Renal cortex interstitium (tissue), 11 donors: Measurements from ENCODE around the gene CCDC134. TPM values are rescaled to one million over a fixed set of nuclear protein-coding genes. Genes with fewer than 3 reads are reported as not detected.
A peak's percentile ranks its signal among the peaks of the same experiment; 100 is the strongest.

Source experiments
- DNase-seq, 11 donors: peaks; one replicate each; pipeline ENCODE4 v3.0.0-alpha.2; 2013; ENCODE audit warnings: low read depth in 9 of 11, low spot score in 4 of 11; ENCODE audit errors: extremely low read depth in 1 of 11
- polyA plus RNA-seq, 3 donors: library from polyadenylated mRNA; unstranded; fragments of 120-200 nt; gene quantifications; one replicate each; pipeline ENCODE4 v1.2.1, GENCODE V29; 2013; ENCODE audit not compliant: insufficient read length in 3 of 3

The CCDC134 gene
- polyA plus RNA-seq, 3 donors: 7.0 to 11.2 (median 9.1) TPM

DNA sequence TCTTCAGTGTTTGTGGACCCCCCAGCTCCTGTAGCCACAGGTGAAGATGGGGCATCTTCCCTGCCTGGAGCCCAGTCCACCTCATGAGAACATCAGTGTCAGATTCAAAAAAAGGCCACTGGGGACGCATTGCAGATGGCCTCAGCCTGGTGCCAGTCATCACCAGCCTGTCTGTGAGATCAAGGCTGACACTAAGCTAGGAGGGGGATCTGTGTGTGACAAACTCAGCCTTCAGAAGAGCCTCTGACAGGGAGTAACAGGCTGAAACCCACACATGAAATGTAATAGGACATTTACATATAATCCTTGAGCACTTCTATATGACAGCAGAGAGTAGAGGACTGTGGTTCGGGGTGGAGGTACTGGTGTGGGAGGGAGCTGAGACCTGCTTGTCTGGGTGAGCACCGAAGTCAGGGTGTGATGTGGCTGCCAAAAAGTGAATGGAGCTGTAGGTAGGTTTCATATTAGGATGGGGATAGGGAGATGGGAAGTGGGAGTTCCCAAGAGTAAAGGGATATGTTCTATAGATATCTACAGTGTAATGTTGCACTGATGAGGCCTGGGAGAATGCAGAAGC is 20.5 kb upstream of the CCDC134 start:
- no peak for DNase-seq

DNA sequence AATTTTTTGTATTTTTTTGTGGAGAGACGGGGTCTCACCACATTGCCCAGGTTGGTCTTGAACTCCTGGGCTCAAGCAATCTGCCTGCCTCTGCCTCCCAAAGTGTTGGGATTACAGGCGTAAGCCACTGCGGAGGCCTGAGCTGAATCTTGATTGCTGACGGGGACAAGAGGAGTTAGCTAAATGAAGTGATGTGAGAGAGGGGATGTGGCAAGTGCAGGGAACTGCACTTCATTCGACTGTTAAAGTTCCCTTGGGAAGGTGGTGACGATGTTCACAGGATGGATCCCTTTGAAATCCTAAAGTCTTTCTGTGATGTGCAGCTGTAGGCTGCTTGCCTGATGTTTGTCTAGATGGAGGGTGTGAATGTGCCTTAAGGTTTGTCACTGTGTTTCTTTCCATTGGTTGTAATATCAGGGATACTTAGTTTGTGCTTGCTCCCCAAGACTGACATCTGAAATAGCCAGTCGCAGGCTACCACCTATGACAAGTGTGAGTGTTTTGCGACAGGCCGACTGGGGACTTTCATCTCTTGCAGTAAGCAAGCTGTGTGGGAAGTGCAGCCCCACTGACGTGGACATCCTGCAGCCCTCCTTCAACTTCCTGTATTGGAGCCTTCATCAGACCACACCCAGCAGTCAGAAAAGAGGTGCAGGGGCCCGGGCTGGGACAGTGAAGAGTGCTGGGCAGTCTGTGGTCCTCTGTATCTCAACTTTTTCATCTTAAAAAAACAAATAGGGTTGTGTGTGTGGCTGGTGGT is 19.6 kb upstream of the CCDC134 start:
- DNase-seq: peak in 3 of 11 donors; percentile 25 to 53 (median 28)

DNA sequence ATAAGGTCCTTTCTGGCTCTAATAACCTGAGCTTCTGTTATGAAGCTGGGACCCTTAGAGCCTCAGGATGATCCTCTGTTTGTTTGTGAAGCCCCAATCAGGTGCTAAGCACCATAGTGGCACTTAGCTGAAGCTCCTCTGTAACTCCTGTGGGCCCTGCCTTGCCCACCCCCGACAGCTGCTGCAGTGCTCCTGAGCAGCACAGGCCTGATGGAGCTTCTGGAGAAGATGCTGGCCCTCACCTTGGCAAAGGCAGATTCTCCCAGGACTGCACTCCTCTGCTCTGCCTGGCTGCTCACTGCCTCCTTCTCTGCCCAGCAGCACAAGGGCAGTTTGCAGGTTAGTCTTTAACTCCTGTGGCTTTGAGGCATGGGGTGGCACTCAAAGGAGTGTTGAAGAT is 19.0 kb upstream of the CCDC134 start:
- DNase-seq: no peak

DNA sequence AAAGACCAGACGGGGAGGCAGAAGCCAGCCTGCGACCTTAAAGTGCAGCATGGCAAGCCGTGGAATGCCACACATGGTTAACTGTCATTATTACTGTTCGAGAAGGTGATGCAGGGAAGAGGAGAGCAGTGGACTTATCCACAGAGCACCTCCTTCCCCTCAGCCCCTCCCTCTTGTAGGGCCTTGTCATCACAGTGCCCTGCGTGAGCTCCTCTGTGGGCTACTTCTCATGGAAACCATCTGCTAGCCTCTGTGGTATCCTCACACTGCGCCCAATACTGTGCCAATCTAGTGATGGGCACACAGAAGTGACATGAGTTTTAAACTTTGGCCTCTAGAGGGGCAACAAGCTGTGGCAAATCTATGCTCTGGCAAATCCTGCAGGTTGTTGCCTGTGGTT is 18.2 kb upstream of the CCDC134 start:
- DNase-seq: no peak

DNA sequence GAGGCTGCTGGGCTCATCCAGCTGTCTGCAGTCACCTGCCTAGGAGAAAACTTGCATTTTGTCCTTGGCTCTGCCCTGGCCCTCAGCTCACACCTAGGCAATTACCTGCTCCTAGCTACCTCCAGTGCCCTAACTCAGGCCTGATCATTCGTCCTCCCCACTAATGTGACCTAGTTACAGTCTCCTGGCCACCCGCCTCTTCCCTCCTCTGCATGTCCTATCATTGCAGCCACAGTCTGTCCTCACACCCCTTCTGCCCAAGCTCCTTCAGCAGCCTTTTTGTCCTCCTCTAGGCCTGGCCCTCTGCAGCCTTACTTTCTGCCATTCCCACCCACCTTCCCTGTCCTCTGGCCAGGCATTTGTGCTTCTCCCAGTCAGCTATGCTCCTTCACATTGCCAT is 17.7 kb upstream of the CCDC134 start:
- DNase-seq: no peak

DNA sequence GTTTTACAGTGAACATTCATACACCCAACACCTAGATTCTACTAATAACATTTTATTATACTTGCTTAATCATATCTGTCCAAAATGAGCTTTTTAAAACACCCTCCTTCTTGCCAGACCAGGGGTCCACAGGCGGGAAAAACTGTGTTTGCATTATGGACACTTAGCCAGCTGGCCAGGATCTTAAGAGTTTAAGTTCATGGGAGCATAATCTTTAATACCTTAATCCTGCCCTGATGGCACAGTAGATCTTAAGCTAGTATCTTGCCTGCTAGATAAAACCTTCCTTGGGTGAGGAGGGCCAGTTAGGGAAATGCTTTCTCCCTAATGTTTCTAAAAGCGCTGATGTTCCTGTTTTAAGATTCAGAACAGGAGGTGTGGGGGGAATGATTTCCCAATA is 13.1 kb upstream of the CCDC134 start:
- DNase-seq: no peak

DNA sequence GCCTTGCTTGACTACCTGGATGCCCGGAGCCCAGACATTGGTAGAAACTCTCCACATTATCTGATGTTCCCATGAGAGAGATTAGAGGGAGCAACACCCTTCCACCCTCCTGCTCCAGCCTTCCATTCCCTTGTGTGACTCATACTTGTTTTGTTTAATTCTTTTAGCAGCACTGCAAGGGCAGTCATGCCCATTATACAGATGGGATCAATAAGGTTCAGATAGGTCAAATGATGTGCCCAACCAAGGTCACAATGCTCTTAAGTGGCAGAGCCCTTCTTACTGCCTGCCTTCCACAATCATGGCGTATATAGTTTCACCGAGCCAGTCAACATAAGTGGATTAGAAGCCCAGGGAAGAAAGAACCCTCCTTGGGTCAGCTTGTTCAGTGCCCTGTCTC is 6.6 kb upstream of the CCDC134 start:
- no peak for DNase-seq

DNA sequence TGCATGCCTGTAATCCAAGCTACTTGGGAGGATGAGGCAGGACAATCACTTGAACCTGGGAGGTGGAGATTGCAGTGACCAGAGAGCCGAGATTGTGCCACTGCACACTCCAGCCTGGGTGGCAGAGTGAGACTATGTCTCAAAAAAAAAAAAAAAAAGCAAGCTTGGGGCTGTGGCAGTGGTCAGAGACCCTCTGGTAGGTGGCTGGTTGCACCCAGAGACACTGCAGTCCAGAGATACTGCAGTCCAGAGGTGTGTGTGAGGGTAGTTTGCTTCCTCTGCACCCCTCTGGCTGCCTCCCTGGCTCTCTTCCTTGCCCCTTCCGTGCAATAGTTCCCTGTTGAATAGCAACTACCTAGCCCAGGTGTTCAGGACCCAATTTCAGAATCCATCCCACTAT is 1.7 kb upstream of the CCDC134 start:
- DNase-seq: no peak

DNA sequence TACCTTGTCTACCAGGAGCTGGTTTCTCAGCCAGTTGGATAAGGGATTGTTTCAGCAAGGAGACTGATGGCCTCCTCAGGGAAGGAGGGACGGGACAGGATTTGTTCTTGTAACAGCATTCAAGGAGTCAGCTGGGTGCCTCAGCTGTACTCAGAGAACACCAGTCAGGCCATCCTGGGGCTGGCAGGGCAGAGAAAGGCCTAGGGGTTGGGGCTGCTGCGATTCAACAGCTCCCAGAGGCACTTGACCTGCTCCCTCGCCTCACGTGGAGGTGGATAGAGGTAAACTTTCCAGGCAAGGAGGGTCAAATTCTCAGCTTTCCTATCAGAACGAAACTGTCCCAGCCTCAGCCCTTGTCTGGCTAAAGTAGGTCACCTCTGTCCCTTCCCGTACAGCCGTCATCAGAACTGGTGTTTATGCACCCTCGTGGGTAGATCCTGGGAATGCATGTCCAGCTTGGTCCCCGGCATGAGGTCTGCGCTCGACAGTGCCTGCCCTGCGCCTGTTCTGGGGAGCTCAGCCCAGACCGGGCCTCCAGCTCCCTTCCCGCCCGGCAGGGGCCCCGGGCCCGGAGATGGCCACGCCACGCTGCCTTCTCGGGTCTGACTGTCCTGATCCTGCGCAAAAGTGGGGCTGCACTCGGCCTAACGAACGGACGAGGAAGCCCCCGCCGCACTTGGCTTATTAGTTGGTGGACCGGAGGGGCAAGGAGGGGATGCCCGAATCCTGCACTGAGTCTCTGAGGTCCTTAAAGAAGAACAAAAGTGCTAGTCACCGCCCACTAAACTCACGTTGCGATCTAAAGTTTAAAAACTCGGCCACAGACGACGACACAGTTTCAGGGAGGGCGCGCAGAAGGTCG is 762 bp upstream of the CCDC134 start:
- peak in 8 of 11 donors; percentile 15 to 53 (median 23) for DNase-seq

DNA sequence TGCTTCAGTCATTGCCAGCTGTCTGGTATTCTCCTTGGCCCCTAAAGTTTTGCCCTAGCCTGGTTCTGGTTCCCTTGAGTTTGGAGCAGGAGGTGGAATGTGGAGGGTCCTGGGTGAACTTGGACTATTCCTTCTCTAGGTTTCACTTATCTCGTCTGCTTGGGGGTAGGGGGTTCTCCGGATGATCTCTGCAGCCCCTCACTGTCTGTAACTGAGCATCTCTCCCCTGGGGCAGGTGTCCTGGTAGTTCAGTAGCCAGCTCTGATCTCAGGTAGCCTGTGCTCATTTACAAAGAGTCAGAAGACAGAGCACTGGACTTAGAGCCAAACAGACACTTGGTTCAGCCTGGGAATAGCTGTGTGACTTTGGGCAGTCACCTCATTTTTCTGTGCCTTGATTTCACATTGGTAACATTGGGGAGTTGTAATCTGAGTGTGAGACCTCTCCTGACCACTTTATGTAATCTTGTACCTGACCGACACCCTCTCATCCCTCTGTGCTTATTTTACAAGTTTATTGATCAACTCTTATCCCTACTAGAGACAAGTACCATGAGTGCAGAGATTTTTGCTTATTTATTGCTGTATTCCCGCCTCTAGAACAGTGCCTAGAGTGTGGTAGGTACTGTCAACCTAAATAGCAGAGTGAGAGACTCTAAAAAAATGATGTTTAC is 804 bp downstream of the CCDC134 start:
- no peak for DNase-seq

DNA sequence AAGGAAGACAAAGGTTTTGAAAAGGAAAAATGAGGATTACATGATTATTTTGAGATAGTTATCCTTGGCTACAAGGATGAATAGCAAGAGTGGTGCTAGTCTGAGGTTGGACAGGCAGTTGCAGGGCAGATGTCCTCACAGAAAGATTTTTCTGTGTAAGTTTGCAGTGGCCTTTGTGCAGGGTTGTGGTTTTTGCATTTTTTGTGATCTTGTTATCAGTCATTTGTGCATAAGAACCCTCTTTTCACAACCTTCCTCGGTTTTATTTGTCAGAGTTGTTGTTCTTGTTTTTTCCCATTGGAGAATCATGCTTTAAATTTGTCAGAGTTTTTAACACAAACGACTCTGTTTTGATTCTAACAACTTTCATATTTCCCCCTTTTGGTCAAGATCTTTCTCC is 1.4 kb downstream of the CCDC134 start:
- no peak for DNase-seq

DNA sequence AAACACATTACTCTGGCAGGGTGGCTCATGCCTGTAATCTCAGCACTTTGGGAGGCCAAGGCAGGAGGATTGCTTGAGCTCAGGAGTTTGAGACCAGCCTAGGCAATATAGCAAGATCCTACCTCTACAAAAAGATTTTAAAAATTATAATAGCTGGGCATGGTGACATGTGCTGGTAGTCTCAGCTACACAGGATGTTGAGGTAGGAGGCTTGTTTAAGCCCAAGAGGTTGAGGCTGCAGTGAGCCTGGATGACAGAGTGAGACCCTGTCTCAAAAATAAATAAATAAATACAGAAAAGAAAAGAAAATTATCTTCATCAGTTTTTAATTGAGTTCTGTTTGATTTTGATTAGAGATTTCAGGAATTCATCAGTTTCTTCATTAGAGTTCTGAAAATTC is 5.2 kb downstream of the CCDC134 start:
- DNase-seq: no peak

DNA sequence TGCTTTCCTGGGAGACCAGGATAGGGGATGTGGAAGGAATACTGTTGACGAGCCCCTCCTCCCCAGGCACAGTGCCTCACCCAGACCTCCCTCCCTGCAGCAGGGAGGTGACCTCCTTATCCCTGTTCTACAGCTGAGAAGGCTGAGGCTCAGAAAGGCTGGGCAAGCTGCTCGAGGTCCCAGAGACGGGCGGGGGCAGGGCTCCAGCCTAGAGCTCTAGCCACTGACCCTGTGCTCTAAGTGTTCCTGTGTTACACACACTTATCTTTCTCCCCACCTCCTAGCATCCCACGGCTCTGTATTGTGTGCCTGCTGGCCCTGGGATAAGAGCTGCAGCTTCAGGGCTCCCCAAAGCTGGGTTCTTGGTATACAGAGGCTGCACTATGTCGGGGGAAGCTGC is 7.9 kb downstream of the CCDC134 start:
- no peak for DNase-seq

DNA sequence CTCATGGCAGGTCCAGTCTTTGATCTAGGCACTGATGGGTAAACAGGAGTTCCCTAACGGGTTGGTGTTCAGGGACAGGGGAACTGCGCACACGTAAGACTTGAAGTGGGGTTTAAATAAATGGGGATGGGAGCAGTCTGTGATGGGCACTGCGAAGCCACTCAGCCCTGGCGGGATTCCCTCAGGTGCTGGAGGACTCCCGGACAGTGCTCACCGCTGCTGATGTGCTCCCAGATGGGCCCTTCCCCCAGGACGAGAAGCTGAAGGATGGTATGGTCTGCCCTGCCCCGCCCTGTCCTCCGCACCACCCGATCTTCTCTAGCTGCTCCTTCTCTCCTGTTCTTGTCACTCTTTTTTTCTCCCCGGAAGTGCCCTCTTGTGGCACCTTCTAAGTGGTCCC is 9.5 kb downstream of the CCDC134 start:
- no peak for DNase-seq

DNA sequence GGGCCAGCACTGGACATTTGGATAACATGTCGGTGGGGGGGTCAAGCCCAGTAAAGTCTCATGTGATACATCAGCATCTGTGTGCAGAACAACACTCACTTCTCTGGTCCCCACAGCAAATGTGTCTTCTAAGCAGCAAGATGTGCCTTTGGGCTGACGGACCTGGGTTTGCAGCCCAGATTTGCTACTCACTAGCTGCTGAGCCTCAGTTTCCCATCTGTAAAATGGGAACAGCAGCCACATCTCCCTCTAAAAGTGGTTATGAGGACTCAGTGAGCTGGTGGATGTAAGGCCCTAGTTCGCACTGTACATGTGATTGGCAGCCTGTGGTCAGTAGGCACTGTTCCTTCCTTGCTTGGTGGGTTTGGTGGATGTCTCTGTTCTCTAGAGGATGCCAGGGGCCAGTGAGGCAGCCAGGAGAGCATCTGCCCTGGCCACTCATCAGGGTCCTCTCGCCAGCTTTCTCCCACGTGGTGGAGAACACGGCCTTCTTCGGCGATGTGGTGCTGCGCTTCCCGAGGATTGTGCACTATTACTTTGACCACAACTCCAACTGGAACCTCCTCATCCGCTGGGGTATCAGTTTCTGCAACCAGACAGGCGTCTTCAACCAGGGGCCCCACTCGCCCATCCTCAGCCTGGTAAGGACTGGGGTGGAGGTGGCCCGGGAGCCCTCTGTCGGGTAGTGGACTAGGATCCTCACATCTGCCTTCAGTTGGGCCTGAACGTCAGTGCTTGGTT is 12.5 kb downstream of the CCDC134 start:
- no peak for DNase-seq

DNA sequence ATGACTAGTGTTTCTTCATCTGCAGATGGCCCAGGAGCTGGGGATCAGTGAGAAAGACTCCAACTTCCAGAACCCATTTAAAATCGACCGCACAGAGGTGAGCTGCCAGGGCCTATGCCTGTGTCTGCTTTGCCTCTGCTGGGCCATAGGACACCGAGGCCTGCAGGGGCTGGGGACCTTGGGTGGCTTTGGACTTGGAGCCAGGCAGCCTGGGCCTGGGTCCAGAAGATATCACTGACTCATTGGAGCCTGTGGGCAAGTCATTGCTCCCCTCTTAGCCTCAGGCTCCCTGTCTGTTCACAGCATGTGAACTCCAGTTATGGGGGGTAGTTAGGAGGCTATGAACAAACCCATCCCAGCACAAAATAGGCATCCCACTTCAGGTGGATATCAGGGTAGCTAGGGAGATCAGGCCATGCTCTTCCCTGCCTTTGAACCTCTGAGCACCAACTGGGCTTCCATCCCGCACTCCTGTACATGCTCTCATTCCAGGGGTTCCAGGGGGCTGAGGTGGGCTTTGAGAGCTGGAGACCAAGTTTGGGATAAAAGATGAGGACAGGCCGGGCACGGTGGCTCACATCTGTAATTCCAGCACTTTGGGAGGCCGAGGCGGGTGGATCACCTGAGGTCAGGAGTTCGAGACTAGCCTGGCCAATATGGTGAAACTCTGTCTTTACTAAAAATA is 13.4 kb downstream of the CCDC134 start:
- no peak for DNase-seq

DNA sequence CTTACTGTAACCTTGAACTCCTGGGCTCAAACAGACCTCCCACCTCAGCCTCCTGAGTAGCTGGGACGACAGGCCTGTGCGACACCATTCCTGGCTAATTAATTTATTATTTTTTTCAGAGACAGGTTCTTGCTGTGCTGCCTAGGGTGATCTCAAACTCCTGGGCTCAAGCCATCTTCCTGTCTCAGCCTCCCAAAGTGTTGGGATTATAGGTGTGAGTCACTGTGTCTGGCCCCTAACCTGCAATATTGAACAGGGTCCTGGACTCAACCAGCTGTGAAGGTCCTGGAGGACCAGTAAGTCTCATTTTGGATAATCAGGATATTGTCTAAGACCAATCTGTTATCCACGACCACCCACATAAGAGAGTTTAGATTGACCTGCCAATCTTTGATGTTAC is 15.2 kb downstream of the CCDC134 start:
- DNase-seq: no peak

DNA sequence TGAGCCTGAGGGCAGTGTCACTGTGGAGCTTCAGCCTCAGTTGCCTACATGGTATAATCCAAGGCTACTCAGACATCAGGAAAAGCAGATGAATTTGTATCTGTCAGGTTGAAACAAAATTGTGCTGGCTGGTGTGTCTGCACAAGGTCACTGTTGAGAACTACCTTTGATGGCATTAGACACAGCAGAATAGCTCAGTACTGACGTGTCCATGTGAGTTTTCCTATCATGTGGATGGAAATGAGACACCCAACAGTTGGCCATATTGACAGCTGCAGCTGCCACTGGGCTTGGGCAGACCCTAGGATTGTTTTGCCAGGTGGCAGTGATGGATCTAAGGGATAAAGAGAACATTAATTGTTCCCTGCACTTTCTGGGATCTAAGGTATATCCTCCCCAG is 15.8 kb downstream of the CCDC134 start:
- no peak for DNase-seq
